ENCODE results near the gene C3orf20. TPM values are rescaled to one million over a fixed set of nuclear protein-coding genes. Genes with fewer than 3 reads are reported as not detected.
A peak's percentile ranks its signal among the peaks of the same experiment; 100 is the strongest.

C3orf20 gene
- total RNA-seq, 1 experiment from 2014 or later, result not detected

DNA sequence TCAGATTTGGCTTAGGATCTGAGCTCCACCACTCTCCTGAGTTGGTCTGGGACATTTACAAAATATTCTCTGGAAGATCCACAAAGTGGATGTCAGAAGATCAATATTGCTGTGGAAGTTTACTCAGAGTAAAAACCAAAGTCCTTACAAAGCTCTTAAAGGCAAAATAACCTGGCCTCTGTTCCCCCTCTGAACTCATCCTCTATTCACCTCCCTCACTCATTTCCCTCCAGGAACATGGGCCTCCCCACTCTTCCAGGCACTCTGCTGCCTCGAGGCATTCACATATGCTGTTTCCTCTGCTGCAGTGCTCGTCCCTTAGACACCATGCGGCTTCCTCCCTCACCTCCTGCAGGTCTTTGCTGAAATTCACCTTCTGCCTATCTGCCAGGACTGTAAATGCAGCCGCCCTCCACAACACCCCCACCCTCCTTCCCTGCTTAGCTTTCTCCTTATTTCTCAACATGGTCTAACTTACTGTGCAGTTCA is 42.5 kb upstream of the C3orf20 start:
- intact Hi-C loops (cut with micrococcal nuclease; ENCODE audit: unreplicated experiment) (no loop called here), in situ Hi-C loops (cut with HindIII; ENCODE audit: low pct_unique_long_range_greater_than_20kb, low sequenced_read_pairs) (no loop called here)
- no peak for DNase-seq (ENCODE audit: low read depth, low spot score)
- no peaks in the 10 kb centered on the region for H3K27me3 ChIP-seq (ENCODE audit: control insufficient read depth, insufficient read depth, low read length)
- POLR2A ChIA-PET, result no interaction called here
- CTCF ChIA-PET, result no interaction called here
- no peak overlapping the region for H3K4me3 ChIP-seq (ENCODE audit: low read depth in 2 of 2, low read length in 2 of 2)
- no peak for ATAC-seq
- BruUV-seq (replicated peaks), result no TSS peak
- no peaks in the 10 kb centered on the region for H3K36me3 ChIP-seq (ENCODE audit: control insufficient read depth, insufficient read depth, low read length)
- H3K9me3 ChIP-seq (ENCODE audit: control insufficient read depth, insufficient read depth, low read depth, low read length), result no peaks in the 10 kb centered on the region
- no peak overlapping the region for H3K27ac ChIP-seq (ENCODE audit: low read length)
- TF ChIP-seq, protein P1, sequence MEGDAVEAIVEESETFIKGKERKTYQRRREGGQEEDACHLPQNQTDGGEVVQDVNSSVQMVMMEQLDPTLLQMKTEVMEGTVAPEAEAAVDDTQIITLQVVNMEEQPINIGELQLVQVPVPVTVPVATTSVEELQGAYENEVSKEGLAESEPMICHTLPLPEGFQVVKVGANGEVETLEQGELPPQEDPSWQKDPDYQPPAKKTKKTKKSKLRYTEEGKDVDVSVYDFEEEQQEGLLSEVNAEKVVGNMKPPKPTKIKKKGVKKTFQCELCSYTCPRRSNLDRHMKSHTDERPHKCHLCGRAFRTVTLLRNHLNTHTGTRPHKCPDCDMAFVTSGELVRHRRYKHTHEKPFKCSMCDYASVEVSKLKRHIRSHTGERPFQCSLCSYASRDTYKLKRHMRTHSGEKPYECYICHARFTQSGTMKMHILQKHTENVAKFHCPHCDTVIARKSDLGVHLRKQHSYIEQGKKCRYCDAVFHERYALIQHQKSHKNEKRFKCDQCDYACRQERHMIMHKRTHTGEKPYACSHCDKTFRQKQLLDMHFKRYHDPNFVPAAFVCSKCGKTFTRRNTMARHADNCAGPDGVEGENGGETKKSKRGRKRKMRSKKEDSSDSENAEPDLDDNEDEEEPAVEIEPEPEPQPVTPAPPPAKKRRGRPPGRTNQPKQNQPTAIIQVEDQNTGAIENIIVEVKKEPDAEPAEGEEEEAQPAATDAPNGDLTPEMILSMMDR (IDR thresholded peaks at IDR 0.05), result no peak
- TF ChIP-seq TCF7L2 (IDR thresholded peaks at IDR 0.05; ENCODE audit: low read depth, low read length) (no peak), SIN3A (IDR thresholded peaks at IDR 0.05; ENCODE audit: borderline replicate concordance, insufficient read depth, low read depth, low read length) (no peak)
- H3K4me1 ChIP-seq (ENCODE audit: control insufficient read depth, insufficient read depth, low read length), result no peaks in the 10 kb centered on the region

GRCh38 chr3:14633417-14633816 is 41.5 kb upstream of the C3orf20 start:
- Histone ChIP-seq H3K27ac (ENCODE audit: low read length) (no peak overlapping the region), H3K4me3 (ENCODE audit: low read depth in 2 of 2, low read length in 2 of 2) (no peak overlapping the region), H3K36me3 (ENCODE audit: control insufficient read depth, insufficient read depth, low read length) (no peaks in the 10 kb centered on the region), H3K9me3 (ENCODE audit: control insufficient read depth, insufficient read depth, low read depth, low read length) (no peaks in the 10 kb centered on the region), H3K27me3 (ENCODE audit: control insufficient read depth, insufficient read depth, low read length) (no peaks in the 10 kb centered on the region), H3K4me1 (ENCODE audit: control insufficient read depth, insufficient read depth, low read length) (no peaks in the 10 kb centered on the region)
- no peak for TF ChIP-seq POLR2AphosphoS5 (IDR thresholded peaks at IDR 0.05; ENCODE audit: low read depth, low read length)
- TF ChIP-seq, protein P1 (IDR thresholded peaks at IDR 0.05), result no peak
- in situ Hi-C loops (cut with HindIII; ENCODE audit: low pct_unique_long_range_greater_than_20kb, low sequenced_read_pairs) (no loop called here), intact Hi-C loops (cut with micrococcal nuclease; ENCODE audit: unreplicated experiment) (no loop called here)
- no TSS peak for BruUV-seq (replicated peaks)
- POLR2A ChIA-PET, result no interaction called here
- CTCF ChIA-PET, result no interaction called here
- DNase-seq (ENCODE audit: low read depth, low spot score) (no peak), ATAC-seq (no peak; the same call in 1 of the 2 replicates)

- ChIA-PET CTCF (no interaction called here), POLR2A (no interaction called here)
- Histone ChIP-seq H3K4me1 (ENCODE audit: control insufficient read depth, insufficient read depth, low read length) (no peaks in the 10 kb centered on the region), H3K36me3 (ENCODE audit: control insufficient read depth, insufficient read depth, low read length) (no peaks in the 10 kb centered on the region), H3K4me3 (ENCODE audit: low read depth in 2 of 2, low read length in 2 of 2) (no peak overlapping the region), H3K9me3 (ENCODE audit: control insufficient read depth, insufficient read depth, low read depth, low read length) (no peaks in the 10 kb centered on the region), H3K27ac (ENCODE audit: low read length) (no peak overlapping the region), H3K27me3 (ENCODE audit: control insufficient read depth, insufficient read depth, low read length) (no peaks in the 10 kb centered on the region)
- peak; percentile 86 for ATAC-seq
- no TSS peak for BruUV-seq (replicated peaks)
- intact Hi-C loops (cut with micrococcal nuclease; ENCODE audit: unreplicated experiment) (no loop called here), in situ Hi-C loops (cut with HindIII; ENCODE audit: low pct_unique_long_range_greater_than_20kb, low sequenced_read_pairs) (no loop called here)
- peak; percentile 18 for DNase-seq (ENCODE audit: low read depth, low spot score)
- TF ChIP-seq, protein P2, sequence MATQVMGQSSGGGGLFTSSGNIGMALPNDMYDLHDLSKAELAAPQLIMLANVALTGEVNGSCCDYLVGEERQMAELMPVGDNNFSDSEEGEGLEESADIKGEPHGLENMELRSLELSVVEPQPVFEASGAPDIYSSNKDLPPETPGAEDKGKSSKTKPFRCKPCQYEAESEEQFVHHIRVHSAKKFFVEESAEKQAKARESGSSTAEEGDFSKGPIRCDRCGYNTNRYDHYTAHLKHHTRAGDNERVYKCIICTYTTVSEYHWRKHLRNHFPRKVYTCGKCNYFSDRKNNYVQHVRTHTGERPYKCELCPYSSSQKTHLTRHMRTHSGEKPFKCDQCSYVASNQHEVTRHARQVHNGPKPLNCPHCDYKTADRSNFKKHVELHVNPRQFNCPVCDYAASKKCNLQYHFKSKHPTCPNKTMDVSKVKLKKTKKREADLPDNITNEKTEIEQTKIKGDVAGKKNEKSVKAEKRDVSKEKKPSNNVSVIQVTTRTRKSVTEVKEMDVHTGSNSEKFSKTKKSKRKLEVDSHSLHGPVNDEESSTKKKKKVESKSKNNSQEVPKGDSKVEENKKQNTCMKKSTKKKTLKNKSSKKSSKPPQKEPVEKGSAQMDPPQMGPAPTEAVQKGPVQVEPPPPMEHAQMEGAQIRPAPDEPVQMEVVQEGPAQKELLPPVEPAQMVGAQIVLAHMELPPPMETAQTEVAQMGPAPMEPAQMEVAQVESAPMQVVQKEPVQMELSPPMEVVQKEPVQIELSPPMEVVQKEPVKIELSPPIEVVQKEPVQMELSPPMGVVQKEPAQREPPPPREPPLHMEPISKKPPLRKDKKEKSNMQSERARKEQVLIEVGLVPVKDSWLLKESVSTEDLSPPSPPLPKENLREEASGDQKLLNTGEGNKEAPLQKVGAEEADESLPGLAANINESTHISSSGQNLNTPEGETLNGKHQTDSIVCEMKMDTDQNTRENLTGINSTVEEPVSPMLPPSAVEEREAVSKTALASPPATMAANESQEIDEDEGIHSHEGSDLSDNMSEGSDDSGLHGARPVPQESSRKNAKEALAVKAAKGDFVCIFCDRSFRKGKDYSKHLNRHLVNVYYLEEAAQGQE (IDR thresholded peaks at IDR 0.05; ENCODE audit: insufficient read depth in 1 of 2, low read depth in 2 of 2, low read length in 1 of 2), result no peak
- TF ChIP-seq, protein P1 (IDR thresholded peaks at IDR 0.05), result peak; percentile 77
These were observed 41.0 kb upstream of the C3orf20 start for GRCh38 chr3:14633819-14634424.
